Hepatocyte (in vitro differentiated cells): ENCODE measurements around the gene KCNJ5.

ENCODE experiments used
- EZH2 ChIP-seq: fragments of 200-600 bp; sonication (generic); IDR thresholded peaks from 2 replicates; pipeline ENCODE4 v1.6.1; 2016; ENCODE audit warnings: antibody characterized with exemption, mild to moderate bottlenecking, borderline replicate concordance
- EZH2phosphoT487 ChIP-seq: fragments of 200-600 bp; sonication (generic); IDR thresholded peaks from one replicate; pipeline ENCODE4 v1.6.1; 2018; ENCODE audit warnings: antibody characterized with exemption, mild to moderate bottlenecking, low read depth, moderate library complexity; ENCODE audit not compliant: unreplicated experiment, severe bottlenecking
- TF ChIP-seq, protein P1 (sequence below): fragments of 200-600 bp; sonication (generic); IDR thresholded peaks from 2 replicates; pipeline ENCODE4 v1.5.1; 2016; ENCODE audit warnings: antibody characterized with exemption, mild to moderate bottlenecking; ENCODE audit not compliant: poor library complexity

DNA sequence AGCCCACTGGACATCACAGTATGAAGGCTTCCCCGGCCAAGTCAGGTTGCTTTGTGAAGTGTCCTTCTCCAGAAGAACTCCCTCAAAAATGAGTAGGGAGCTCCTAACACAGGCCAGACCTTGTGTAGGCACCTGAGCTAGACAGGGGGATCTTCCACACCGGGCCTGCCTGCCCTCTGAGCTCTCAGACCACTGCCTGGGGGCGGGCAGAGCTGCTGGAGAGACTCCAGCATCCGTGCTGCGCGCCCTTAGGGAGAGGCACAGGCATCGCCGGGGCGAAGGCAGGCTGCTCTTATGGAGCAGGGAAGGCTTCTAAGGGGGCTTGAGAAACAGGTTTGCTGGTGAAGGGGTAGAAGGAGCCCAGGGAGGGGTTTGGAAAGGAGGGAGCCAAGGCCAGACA, 4.4 kb downstream of the KCNJ5 start:
- TF ChIP-seq, protein P1, sequence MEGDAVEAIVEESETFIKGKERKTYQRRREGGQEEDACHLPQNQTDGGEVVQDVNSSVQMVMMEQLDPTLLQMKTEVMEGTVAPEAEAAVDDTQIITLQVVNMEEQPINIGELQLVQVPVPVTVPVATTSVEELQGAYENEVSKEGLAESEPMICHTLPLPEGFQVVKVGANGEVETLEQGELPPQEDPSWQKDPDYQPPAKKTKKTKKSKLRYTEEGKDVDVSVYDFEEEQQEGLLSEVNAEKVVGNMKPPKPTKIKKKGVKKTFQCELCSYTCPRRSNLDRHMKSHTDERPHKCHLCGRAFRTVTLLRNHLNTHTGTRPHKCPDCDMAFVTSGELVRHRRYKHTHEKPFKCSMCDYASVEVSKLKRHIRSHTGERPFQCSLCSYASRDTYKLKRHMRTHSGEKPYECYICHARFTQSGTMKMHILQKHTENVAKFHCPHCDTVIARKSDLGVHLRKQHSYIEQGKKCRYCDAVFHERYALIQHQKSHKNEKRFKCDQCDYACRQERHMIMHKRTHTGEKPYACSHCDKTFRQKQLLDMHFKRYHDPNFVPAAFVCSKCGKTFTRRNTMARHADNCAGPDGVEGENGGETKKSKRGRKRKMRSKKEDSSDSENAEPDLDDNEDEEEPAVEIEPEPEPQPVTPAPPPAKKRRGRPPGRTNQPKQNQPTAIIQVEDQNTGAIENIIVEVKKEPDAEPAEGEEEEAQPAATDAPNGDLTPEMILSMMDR, result no peak
- TF ChIP-seq EZH2 (no peak), EZH2phosphoT487 (no peak)
